ENCODE measurements around the gene SMAD9.

DNA sequence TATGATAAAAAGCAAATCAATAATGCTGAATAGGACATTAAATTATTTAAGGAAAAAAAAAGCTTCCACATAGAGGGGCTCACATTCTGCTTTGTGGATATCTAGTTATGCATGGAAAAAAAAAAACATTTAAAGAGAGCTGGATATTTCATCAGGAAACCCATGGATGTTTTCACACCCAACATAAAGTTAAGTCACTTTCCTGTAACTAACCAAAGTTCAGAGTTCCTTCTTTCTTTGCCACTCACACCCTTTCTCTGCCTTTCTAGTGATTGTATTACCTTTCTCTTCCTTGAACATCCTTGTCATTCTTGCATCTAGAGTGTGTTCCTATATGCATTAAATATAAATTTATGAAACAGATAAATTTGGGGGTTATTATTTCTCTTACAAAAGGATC lies 53.8 kb downstream of the SMAD9 start:
- TF ChIP-seq, protein P1, sequence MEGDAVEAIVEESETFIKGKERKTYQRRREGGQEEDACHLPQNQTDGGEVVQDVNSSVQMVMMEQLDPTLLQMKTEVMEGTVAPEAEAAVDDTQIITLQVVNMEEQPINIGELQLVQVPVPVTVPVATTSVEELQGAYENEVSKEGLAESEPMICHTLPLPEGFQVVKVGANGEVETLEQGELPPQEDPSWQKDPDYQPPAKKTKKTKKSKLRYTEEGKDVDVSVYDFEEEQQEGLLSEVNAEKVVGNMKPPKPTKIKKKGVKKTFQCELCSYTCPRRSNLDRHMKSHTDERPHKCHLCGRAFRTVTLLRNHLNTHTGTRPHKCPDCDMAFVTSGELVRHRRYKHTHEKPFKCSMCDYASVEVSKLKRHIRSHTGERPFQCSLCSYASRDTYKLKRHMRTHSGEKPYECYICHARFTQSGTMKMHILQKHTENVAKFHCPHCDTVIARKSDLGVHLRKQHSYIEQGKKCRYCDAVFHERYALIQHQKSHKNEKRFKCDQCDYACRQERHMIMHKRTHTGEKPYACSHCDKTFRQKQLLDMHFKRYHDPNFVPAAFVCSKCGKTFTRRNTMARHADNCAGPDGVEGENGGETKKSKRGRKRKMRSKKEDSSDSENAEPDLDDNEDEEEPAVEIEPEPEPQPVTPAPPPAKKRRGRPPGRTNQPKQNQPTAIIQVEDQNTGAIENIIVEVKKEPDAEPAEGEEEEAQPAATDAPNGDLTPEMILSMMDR (conservative IDR thresholded peaks at IDR 0.05; ENCODE audit: low read length), result no peak
- TF ChIP-seq EZH2phosphoT487 (IDR thresholded peaks at IDR 0.05; ENCODE audit: borderline replicate concordance, low read depth, low read length), result no peak
